MM.1S (cell line): ENCODE measurements around the gene WIPF2.

Experiments
- CTCF ChIP-seq: fragments of 300-600 bp; sonication (generic); IDR thresholded peaks from 2 replicates; pipeline ENCODE4 v1.5.1; 2016; ENCODE audit warnings: antibody characterized with exemption, low read length, mixed read lengths
- EZH2 ChIP-seq: fragments of 300-600 bp; sonication (generic); optimal IDR thresholded peaks from 2 replicates; pipeline ENCODE3; 2017; ENCODE audit warnings: low read depth, mild to moderate bottlenecking, antibody characterized with exemption, low read length, mixed read lengths

GRCh38 chr17:40192961-40193360 lies 26.1 kb upstream of the WIPF2 start:
- TF ChIP-seq CTCF (no peak), EZH2 (no peak)
